Measurements from ENCODE around the gene EFCAB6.

Gene EFCAB6

GRCh38 chr22:43546186-43546585 lies 265.9 kb downstream of the EFCAB6 start:
- no peak for ATAC-seq

GRCh38 chr22:43544289-43544673 lies 267.8 kb downstream of the EFCAB6 start:
- ATAC-seq = no peak
- no peak for TF ChIP-seq TSHZ2 (CRISPR knock-in tag; IDR thresholded peaks at IDR 0.05)
- TF ChIP-seq TOX (CRISPR knock-in tag; IDR thresholded peaks at IDR 0.05; ENCODE audit: borderline replicate concordance) = no peak
- TF ChIP-seq OSR1 (CRISPR knock-in tag; IDR thresholded peaks at IDR 0.05) = no peak
- TF ChIP-seq ESRRG (CRISPR knock-in tag; IDR thresholded peaks at IDR 0.05) = no peak
- TF ChIP-seq CREB5 (CRISPR knock-in tag; IDR thresholded peaks at IDR 0.05; ENCODE audit: low read depth) = no peak

More at GRCh38 chr22:43546186-43546585, 265.9 kb downstream of the EFCAB6 start:
- TF ChIP-seq ZFP3 (CRISPR knock-in tag; IDR thresholded peaks at IDR 0.05) = no peak
- TF ChIP-seq CREB5 (CRISPR knock-in tag; IDR thresholded peaks at IDR 0.05; ENCODE audit: low read depth) = no peak
- TF ChIP-seq ZFP30 (CRISPR knock-in tag; IDR thresholded peaks at IDR 0.05) = no peak
- TF ChIP-seq ZC3H10 (CRISPR knock-in tag; IDR thresholded peaks at IDR 0.05) = no peak
- no peak for TF ChIP-seq OSR1 (CRISPR knock-in tag; IDR thresholded peaks at IDR 0.05)
- no peak for TF ChIP-seq ISL1 (CRISPR knock-in tag; IDR thresholded peaks at IDR 0.05)
- TF ChIP-seq GLIS3 (CRISPR knock-in tag; IDR thresholded peaks at IDR 0.05) = no peak

GRCh38 chr22:43543522-43544288 lies 268.4 kb downstream of the EFCAB6 start:
- TF ChIP-seq ZNF8 (CRISPR knock-in tag; IDR thresholded peaks at IDR 0.05) (no peak), ESRRG (CRISPR knock-in tag; IDR thresholded peaks at IDR 0.05) (no peak), RARB (CRISPR knock-in tag; IDR thresholded peaks at IDR 0.05) (no peak), TCF4 (CRISPR knock-in tag; IDR thresholded peaks at IDR 0.05; ENCODE audit: borderline replicate concordance) (no peak), BACH2 (CRISPR knock-in tag; IDR thresholded peaks at IDR 0.05; ENCODE audit: borderline replicate concordance) (no peak), PPARA (CRISPR knock-in tag; IDR thresholded peaks at IDR 0.05; ENCODE audit: borderline replicate concordance) (no peak), SNAI2 (CRISPR knock-in tag; IDR thresholded peaks at IDR 0.05) (no peak), POU6F1 (CRISPR knock-in tag; IDR thresholded peaks at IDR 0.05; ENCODE audit: borderline replicate concordance, low read depth) (no peak), CSDC2 (CRISPR knock-in tag; IDR thresholded peaks at IDR 0.05) (no peak), ARNTL (CRISPR knock-in tag; IDR thresholded peaks at IDR 0.05; ENCODE audit: borderline replicate concordance, low read depth) (no peak), ZC3H10 (CRISPR knock-in tag; IDR thresholded peaks at IDR 0.05) (no peak), TSHZ2 (CRISPR knock-in tag; IDR thresholded peaks at IDR 0.05) (no peak), CSRNP3 (CRISPR knock-in tag; IDR thresholded peaks at IDR 0.05) (no peak), ISL1 (CRISPR knock-in tag; IDR thresholded peaks at IDR 0.05) (no peak)
- no peak for ATAC-seq

Data from SK-N-SH treated with all-trans-retinoic acid at 6 μM for 48 hours (cell line).